HEK293 (cell line): ENCODE data around the gene RANGRF.

ENCODE experiments used
- CTCF ChIA-PET: fragments of 350-600 bp; formaldehyde crosslinking; extraction: SDS; loops from one replicate; lab custom pipeline; 2021; ENCODE audit warnings: antibody characterized with exemption; lab: Yijun Ruan, JAX
- POLR2A ChIA-PET: fragments of 300-600 bp; formaldehyde crosslinking; extraction: SDS; loops from one replicate; lab custom pipeline; 2020; ENCODE audit warnings: antibody characterized with exemption, inconsistent platforms; lab: Yijun Ruan, JAX
- H3K27ac ChIP-seq: fragments of 200-500 bp; sonication (Bioruptor generic); 2 replicates; pipeline ENCODE4 v1.5.1; 2014; ENCODE audit warnings: low read depth, low read length, control low read depth, inconsistent platforms; ENCODE audit errors: extremely low read depth
- H3K36me3 ChIP-seq, 2 experiments: fragments of 200-500 bp in 1 of 2; sonication (Bioruptor generic) in 1 of 2; 1 replicate in 1 of 2; 2 replicates in 1 of 2; pipeline ENCODE4 v1.5.1; 2014 to 2017; ENCODE audit warnings: inconsistent platforms in 2 of 2, low read length in 2 of 2; ENCODE audit not compliant: control insufficient read depth in 2 of 2, insufficient read depth in 1 of 2
- H3K4me1 ChIP-seq: fragments of 200-500 bp; sonication (Bioruptor generic); 2 replicates; pipeline ENCODE4 v1.5.1; 2014; ENCODE audit warnings: mild to moderate bottlenecking, low read length, inconsistent platforms; ENCODE audit not compliant: control insufficient read depth, insufficient read depth
- H3K4me3 ChIP-seq: 2 replicates; pipeline ENCODE4 v1.5.1; 2011; ENCODE audit warnings: low read depth, mild to moderate bottlenecking, control low read depth, low read length, moderate library complexity
- H3K9me3 ChIP-seq: fragments of 200-500 bp; sonication (Bioruptor generic); 2 replicates; pipeline ENCODE4 v1.5.1; 2014; ENCODE audit warnings: low read depth, low read length, inconsistent platforms; ENCODE audit not compliant: control insufficient read depth, insufficient read depth
- ZBTB8A ChIP-seq: fragments of 450-650 bp; formaldehyde crosslinking; IDR thresholded peaks from 2 replicates; pipeline ENCODE4 v1.5.1; 2016; ENCODE audit warnings: missing biosample characterization, missing genetic modification characterization
- ZNF121 ChIP-seq: fragments of 450-650 bp; formaldehyde crosslinking; IDR thresholded peaks from 2 replicates; pipeline ENCODE4 v1.5.1; 2016; ENCODE audit warnings: missing biosample characterization, missing genetic modification characterization
- ZNF324 ChIP-seq: fragments of 450-650 bp; formaldehyde crosslinking; IDR thresholded peaks from 2 replicates; pipeline ENCODE4 v1.5.1; 2016; ENCODE audit warnings: missing biosample characterization, missing genetic modification characterization
- ZNF518A ChIP-seq: fragments of 450-650 bp; formaldehyde crosslinking; conservative IDR thresholded peaks from 2 replicates; pipeline ENCODE4 v1.5.1; 2016; ENCODE audit warnings: low read depth, missing biosample characterization, missing genetic modification characterization
- ZNF521 ChIP-seq: fragments of 450-650 bp; formaldehyde crosslinking; IDR thresholded peaks from 2 replicates; pipeline ENCODE4 v1.5.1; 2017; ENCODE audit warnings: missing biosample characterization, mild to moderate bottlenecking, missing genetic modification characterization
- ZNF561 ChIP-seq: fragments of 450-650 bp; IDR thresholded peaks from 2 replicates; pipeline ENCODE4 v1.5.1; 2018; ENCODE audit warnings: missing biosample characterization, missing genetic modification characterization, borderline replicate concordance
- ZNF623 ChIP-seq: fragments of 450-650 bp; formaldehyde crosslinking; IDR thresholded peaks from 2 replicates; pipeline ENCODE4 v1.5.1; 2016; ENCODE audit warnings: missing biosample characterization, missing genetic modification characterization
- ZNF692 ChIP-seq: fragments of 450-650 bp; formaldehyde crosslinking; IDR thresholded peaks from 2 replicates; pipeline ENCODE4 v1.5.1; 2016; ENCODE audit warnings: missing biosample characterization, missing genetic modification characterization
- TF ChIP-seq, protein P1 (sequence below): fragments of 450-650 bp; IDR thresholded peaks from 2 replicates; pipeline ENCODE4 v1.5.1; 2018; ENCODE audit warnings: missing biosample characterization, missing genetic modification characterization
- TF ChIP-seq, protein P2 (sequence below): fragments of 450-650 bp; formaldehyde crosslinking; IDR thresholded peaks from 2 replicates; pipeline ENCODE4 v1.5.1; 2016; ENCODE audit warnings: missing biosample characterization, missing genetic modification characterization, borderline replicate concordance
- TF ChIP-seq, protein P3 (sequence below): fragments of 450-650 bp; formaldehyde crosslinking; IDR thresholded peaks from 2 replicates; pipeline ENCODE4 v1.5.1; 2016; ENCODE audit warnings: missing biosample characterization, missing genetic modification characterization
- TF ChIP-seq, protein P4 (sequence below): fragments of 450-650 bp; formaldehyde crosslinking; IDR thresholded peaks from 2 replicates; pipeline ENCODE4 v1.5.1; 2016; ENCODE audit warnings: missing biosample characterization, missing genetic modification characterization, low read depth
- TF ChIP-seq, protein P5 (sequence below): fragments of 450-650 bp; formaldehyde crosslinking; IDR thresholded peaks from 2 replicates; pipeline ENCODE4 v1.5.1; 2016; ENCODE audit warnings: missing biosample characterization, missing genetic modification characterization

RANGRF gene

GRCh38 chr17:8326511-8327302 is 38.2 kb downstream of the RANGRF start:
- ChIA-PET POLR2A (interaction anchor here (0.7 to 1.9 kb wide), 6 partner anchors 9 to 109 kb away, joined by 3 to 6 read pairs (median 4); partner anchors contain the start of genes NDEL1, RANGRF and SLC25A35), CTCF (interaction anchor here (0.6 to 1.4 kb wide), 8 partner anchors 8 to 253 kb away, joined by 3 to 6 read pairs (median 3); no protein-coding TSS in a partner anchor)
- H3K27ac ChIP-seq: no peak overlapping the region
- no peaks in the 10 kb centered on the region for H3K36me3 ChIP-seq
- no peaks in the 10 kb centered on the region for H3K4me1 ChIP-seq
- no peaks in the 10 kb centered on the region; the same call in 1 of the 2 replicates for H3K9me3 ChIP-seq
- no peak overlapping the region for H3K4me3 ChIP-seq
- no peak for TF ChIP-seq ZNF692 (tag by site-specific recombination)
- no peak for TF ChIP-seq ZNF561 (tag by site-specific recombination)
- TF ChIP-seq, protein P1, sequence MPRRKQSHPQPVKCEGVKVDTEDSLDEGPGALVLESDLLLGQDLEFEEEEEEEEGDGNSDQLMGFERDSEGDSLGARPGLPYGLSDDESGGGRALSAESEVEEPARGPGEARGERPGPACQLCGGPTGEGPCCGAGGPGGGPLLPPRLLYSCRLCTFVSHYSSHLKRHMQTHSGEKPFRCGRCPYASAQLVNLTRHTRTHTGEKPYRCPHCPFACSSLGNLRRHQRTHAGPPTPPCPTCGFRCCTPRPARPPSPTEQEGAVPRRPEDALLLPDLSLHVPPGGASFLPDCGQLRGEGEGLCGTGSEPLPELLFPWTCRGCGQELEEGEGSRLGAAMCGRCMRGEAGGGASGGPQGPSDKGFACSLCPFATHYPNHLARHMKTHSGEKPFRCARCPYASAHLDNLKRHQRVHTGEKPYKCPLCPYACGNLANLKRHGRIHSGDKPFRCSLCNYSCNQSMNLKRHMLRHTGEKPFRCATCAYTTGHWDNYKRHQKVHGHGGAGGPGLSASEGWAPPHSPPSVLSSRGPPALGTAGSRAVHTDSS: no peak
- TF ChIP-seq, protein P2, sequence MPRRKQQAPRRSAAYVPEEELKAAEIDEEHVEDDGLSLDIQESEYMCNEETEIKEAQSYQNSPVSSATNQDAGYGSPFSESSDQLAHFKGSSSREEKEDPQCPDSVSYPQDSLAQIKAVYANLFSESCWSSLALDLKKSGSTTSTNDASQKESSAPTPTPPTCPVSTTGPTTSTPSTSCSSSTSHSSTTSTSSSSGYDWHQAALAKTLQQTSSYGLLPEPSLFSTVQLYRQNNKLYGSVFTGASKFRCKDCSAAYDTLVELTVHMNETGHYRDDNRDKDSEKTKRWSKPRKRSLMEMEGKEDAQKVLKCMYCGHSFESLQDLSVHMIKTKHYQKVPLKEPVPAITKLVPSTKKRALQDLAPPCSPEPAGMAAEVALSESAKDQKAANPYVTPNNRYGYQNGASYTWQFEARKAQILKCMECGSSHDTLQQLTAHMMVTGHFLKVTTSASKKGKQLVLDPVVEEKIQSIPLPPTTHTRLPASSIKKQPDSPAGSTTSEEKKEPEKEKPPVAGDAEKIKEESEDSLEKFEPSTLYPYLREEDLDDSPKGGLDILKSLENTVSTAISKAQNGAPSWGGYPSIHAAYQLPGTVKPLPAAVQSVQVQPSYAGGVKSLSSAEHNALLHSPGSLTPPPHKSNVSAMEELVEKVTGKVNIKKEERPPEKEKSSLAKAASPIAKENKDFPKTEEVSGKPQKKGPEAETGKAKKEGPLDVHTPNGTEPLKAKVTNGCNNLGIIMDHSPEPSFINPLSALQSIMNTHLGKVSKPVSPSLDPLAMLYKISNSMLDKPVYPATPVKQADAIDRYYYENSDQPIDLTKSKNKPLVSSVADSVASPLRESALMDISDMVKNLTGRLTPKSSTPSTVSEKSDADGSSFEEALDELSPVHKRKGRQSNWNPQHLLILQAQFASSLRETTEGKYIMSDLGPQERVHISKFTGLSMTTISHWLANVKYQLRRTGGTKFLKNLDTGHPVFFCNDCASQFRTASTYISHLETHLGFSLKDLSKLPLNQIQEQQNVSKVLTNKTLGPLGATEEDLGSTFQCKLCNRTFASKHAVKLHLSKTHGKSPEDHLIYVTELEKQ (tag by site-specific recombination): no peak
- TF ChIP-seq ZNF521 (tag by site-specific recombination): no peak
- TF ChIP-seq ZNF324 (tag by site-specific recombination): no peak
- TF ChIP-seq, protein P3, sequence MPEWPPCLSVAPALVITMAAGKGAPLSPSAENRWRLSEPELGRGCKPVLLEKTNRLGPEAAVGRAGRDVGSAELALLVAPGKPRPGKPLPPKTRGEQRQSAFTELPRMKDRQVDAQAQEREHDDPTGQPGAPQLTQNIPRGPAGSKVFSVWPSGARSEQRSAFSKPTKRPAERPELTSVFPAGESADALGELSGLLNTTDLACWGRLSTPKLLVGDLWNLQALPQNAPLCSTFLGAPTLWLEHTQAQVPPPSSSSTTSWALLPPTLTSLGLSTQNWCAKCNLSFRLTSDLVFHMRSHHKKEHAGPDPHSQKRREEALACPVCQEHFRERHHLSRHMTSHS (tag by site-specific recombination): no peak
- TF ChIP-seq ZNF518A (tag by site-specific recombination): no peak
- no peak for TF ChIP-seq ZBTB8A
- TF ChIP-seq, protein P4, sequence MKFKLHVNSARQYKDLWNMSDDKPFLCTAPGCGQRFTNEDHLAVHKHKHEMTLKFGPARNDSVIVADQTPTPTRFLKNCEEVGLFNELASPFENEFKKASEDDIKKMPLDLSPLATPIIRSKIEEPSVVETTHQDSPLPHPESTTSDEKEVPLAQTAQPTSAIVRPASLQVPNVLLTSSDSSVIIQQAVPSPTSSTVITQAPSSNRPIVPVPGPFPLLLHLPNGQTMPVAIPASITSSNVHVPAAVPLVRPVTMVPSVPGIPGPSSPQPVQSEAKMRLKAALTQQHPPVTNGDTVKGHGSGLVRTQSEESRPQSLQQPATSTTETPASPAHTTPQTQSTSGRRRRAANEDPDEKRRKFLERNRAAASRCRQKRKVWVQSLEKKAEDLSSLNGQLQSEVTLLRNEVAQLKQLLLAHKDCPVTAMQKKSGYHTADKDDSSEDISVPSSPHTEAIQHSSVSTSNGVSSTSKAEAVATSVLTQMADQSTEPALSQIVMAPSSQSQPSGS (tag by site-specific recombination): no peak
- no peak for TF ChIP-seq ZNF121 (tag by site-specific recombination)
- no peak for TF ChIP-seq ZNF623 (tag by site-specific recombination)
- TF ChIP-seq, protein P5, sequence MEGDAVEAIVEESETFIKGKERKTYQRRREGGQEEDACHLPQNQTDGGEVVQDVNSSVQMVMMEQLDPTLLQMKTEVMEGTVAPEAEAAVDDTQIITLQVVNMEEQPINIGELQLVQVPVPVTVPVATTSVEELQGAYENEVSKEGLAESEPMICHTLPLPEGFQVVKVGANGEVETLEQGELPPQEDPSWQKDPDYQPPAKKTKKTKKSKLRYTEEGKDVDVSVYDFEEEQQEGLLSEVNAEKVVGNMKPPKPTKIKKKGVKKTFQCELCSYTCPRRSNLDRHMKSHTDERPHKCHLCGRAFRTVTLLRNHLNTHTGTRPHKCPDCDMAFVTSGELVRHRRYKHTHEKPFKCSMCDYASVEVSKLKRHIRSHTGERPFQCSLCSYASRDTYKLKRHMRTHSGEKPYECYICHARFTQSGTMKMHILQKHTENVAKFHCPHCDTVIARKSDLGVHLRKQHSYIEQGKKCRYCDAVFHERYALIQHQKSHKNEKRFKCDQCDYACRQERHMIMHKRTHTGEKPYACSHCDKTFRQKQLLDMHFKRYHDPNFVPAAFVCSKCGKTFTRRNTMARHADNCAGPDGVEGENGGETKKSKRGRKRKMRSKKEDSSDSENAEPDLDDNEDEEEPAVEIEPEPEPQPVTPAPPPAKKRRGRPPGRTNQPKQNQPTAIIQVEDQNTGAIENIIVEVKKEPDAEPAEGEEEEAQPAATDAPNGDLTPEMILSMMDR: no peak
